Neural progenitor cell (in vitro differentiated cells): ENCODE results near the gene VRTN. TPM values are rescaled to one million over a fixed set of nuclear protein-coding genes. Genes with fewer than 3 reads are reported as not detected.
A peak's percentile ranks its signal among the peaks of the same experiment; 100 is the strongest.

Source experiments
- DNase-seq: peaks from one replicate; pipeline ENCODE4 v3.0.0-alpha.2; 2016; ENCODE audit warnings: low spot score
- H2AFZ ChIP-seq: fragments of 200-600 bp; sonication (generic); replicated peaks from 2 replicates; pipeline ENCODE4 v1.6.1; 2016; ENCODE audit warnings: antibody characterized with exemption
- H3F3A ChIP-seq: fragments of 200-600 bp; sonication (generic); 2 replicates; pipeline ENCODE4 v1.6.1; 2016; ENCODE audit warnings: antibody characterized with exemption, low read depth
- H3K27ac ChIP-seq: fragments of 200-600 bp; sonication (generic); 2 replicates; pipeline ENCODE4 v1.5.1; 2016; ENCODE audit warnings: mild to moderate bottlenecking
- H3K27me3 ChIP-seq: fragments of 200-600 bp; sonication (generic); 2 replicates; pipeline ENCODE4 v1.6.1; 2016; ENCODE audit warnings: mild to moderate bottlenecking, moderate library complexity
- H3K36me3 ChIP-seq: fragments of 200-600 bp; sonication (generic); 2 replicates; pipeline ENCODE4 v1.5.1; 2016
- H3K4me1 ChIP-seq: fragments of 200-600 bp; sonication (generic); 2 replicates; pipeline ENCODE4 v1.6.1; 2016; ENCODE audit warnings: mixed run types
- H3K4me2 ChIP-seq: fragments of 200-600 bp; sonication (generic); 2 replicates; pipeline ENCODE4 v1.6.1; 2016
- H3K4me3 ChIP-seq: fragments of 200-600 bp; sonication (generic); 2 replicates; pipeline ENCODE4 v1.5.1; 2016
- H3K79me2 ChIP-seq: fragments of 200-600 bp; sonication (generic); 2 replicates; pipeline ENCODE4 v1.6.1; 2016; ENCODE audit warnings: low read depth
- H3K9ac ChIP-seq: fragments of 200-600 bp; sonication (generic); 2 replicates; pipeline ENCODE4 v1.6.1; 2016
- H3K9me3 ChIP-seq: fragments of 200-600 bp; sonication (generic); 2 replicates; pipeline ENCODE4 v1.5.1; 2016; ENCODE audit warnings: low read depth
- H4K20me1 ChIP-seq: fragments of 200-600 bp; sonication (generic); 2 replicates; pipeline ENCODE4 v1.6.1; 2016; ENCODE audit warnings: low read depth
- H3K27ac Mint-ChIP-seq: 3 replicates; pipeline ENCODE4 v1.8.0; 2021; ENCODE audit warnings: mixed read lengths
- H3K27me3 Mint-ChIP-seq: 2 replicates; pipeline ENCODE4 v1.8.0; 2022; ENCODE audit warnings: low read depth, mild to moderate bottlenecking, inconsistent platforms, moderate library complexity, mixed read lengths; ENCODE audit not compliant: insufficient read depth
- H3K36me3 Mint-ChIP-seq: 3 replicates; pipeline ENCODE4 v1.8.0; 2021; ENCODE audit warnings: mixed read lengths
- H3K4me1 Mint-ChIP-seq: 3 replicates; pipeline ENCODE4 v1.8.0; 2021; ENCODE audit warnings: mixed read lengths
- H3K4me3 Mint-ChIP-seq: 3 replicates; pipeline ENCODE4 v1.8.0; 2021; ENCODE audit warnings: mild to moderate bottlenecking, moderate library complexity, mixed read lengths
- H3K9me3 Mint-ChIP-seq: 3 replicates; pipeline ENCODE4 v1.8.0; 2020; ENCODE audit warnings: mixed read lengths
- EZH2 ChIP-seq: fragments of 200-600 bp; sonication (generic); IDR thresholded peaks from 2 replicates; pipeline ENCODE4 v1.6.1; 2017; ENCODE audit warnings: antibody characterized with exemption, mild to moderate bottlenecking, moderate library complexity
- EZH2phosphoT487 ChIP-seq: fragments of 200-600 bp; sonication (generic); IDR thresholded peaks from 2 replicates; pipeline ENCODE4 v1.6.1; 2017; ENCODE audit warnings: antibody characterized with exemption
- total RNA-seq: library from RNA; depleted of rRNA; stranded (reverse); fragments of >200 nt; gene quantifications from 2 replicates; pipeline ENCODE4 v1.2.3, GENCODE V29; 2015; ENCODE audit warnings: low replicate concordance
- TF ChIP-seq, protein P1 (sequence below): fragments of 200-600 bp; sonication (generic); IDR thresholded peaks from 2 replicates; pipeline ENCODE4 v1.5.1; 2017; ENCODE audit warnings: antibody characterized with exemption, mild to moderate bottlenecking

The VRTN gene
- total RNA-seq, 1 donor from 2014 or later: 7.9 TPM

DNA sequence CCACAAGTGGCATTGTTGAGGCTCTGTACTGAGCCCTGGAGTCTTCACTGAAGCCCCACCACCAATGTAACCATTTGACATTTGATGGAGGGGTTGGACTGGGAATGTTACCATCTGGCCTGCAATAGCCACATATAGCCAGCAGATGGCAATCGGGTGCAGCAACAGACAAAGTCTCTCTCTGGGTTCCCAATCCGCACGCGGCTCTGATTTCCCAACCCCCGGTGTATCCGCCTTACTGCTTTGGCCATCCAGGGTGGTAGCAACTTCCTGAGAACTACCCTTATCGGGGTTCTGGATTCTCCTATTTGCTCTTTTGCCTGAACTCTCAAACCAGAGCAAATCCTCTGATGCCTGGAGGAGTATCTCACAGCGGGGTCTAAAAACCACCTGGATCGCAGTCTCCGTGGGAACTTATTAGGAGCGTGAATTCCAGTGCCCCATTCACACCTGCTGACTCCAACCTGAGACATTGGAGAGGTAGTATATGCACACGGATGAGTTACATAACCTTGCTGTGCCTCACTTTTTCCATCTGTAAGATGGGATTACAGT lies 14.2 kb downstream of the VRTN start:
- no peaks in the 10 kb centered on the region for H3K9me3 ChIP-seq
- Mint-ChIP-seq H3K36me3 (no peaks in the 10 kb centered on the region), H3K27me3 (peaks cover 2% of the 10 kb centered on the region), H3K9me3 (no peaks in the 10 kb centered on the region), H3K4me3 (no peak overlapping the region), H3K27ac (peak overlapping the region; percentile 15), H3K4me1 (peaks cover 2% of the 10 kb centered on the region)
- no peak overlapping the region for H3K9ac ChIP-seq
- peak; percentile 91 for DNase-seq
- H3K36me3 ChIP-seq: no peaks in the 10 kb centered on the region
- H2AFZ ChIP-seq: no peak overlapping the region
- H3F3A ChIP-seq: peaks cover 35% of the 10 kb centered on the region
- no peak overlapping the region for H3K4me3 ChIP-seq
- H4K20me1 ChIP-seq: no peaks in the 10 kb centered on the region
- peak overlapping the region; percentile 63 for H3K27ac ChIP-seq
- H3K27me3 ChIP-seq: no peaks in the 10 kb centered on the region
- peaks cover 23% of the 10 kb centered on the region for H3K4me1 ChIP-seq
- peaks cover 7% of the 10 kb centered on the region for H3K79me2 ChIP-seq
- peak overlapping the region; percentile 29 for H3K4me2 ChIP-seq
- TF ChIP-seq, protein P1, sequence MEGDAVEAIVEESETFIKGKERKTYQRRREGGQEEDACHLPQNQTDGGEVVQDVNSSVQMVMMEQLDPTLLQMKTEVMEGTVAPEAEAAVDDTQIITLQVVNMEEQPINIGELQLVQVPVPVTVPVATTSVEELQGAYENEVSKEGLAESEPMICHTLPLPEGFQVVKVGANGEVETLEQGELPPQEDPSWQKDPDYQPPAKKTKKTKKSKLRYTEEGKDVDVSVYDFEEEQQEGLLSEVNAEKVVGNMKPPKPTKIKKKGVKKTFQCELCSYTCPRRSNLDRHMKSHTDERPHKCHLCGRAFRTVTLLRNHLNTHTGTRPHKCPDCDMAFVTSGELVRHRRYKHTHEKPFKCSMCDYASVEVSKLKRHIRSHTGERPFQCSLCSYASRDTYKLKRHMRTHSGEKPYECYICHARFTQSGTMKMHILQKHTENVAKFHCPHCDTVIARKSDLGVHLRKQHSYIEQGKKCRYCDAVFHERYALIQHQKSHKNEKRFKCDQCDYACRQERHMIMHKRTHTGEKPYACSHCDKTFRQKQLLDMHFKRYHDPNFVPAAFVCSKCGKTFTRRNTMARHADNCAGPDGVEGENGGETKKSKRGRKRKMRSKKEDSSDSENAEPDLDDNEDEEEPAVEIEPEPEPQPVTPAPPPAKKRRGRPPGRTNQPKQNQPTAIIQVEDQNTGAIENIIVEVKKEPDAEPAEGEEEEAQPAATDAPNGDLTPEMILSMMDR: peak; percentile 93
- TF ChIP-seq EZH2phosphoT487: no peak
- no peak for TF ChIP-seq EZH2

GRCh38 chr14:74364271-74364880 lies 16.1 kb downstream of the VRTN start:
- peaks cover 4% of the 10 kb centered on the region for H3K27me3 Mint-ChIP-seq

GRCh38 chr14:74368026-74368425 lies 19.8 kb downstream of the VRTN start:
- no peaks in the 10 kb centered on the region for H3K79me2 ChIP-seq
- H3K4me1 ChIP-seq: peaks cover 5% of the 10 kb centered on the region
- no peak overlapping the region for H3K27ac Mint-ChIP-seq
- no peak overlapping the region for H3K4me3 Mint-ChIP-seq
- no peak overlapping the region for H3K4me2 ChIP-seq
- no peak overlapping the region for H3K4me3 ChIP-seq
- no peaks in the 10 kb centered on the region for H4K20me1 ChIP-seq
- no peak for TF ChIP-seq EZH2
- TF ChIP-seq, protein P1: no peak
- no peak for TF ChIP-seq EZH2phosphoT487
- H2AFZ ChIP-seq: no peak overlapping the region
- no peaks in the 10 kb centered on the region for H3K4me1 Mint-ChIP-seq
- no peaks in the 10 kb centered on the region for H3K36me3 ChIP-seq
- no peak overlapping the region for H3K27ac ChIP-seq
- no peaks in the 10 kb centered on the region for H3K9me3 Mint-ChIP-seq
- no peaks in the 10 kb centered on the region for H3K9me3 ChIP-seq
- H3K27me3 Mint-ChIP-seq: peaks cover 4% of the 10 kb centered on the region
- peaks cover 8% of the 10 kb centered on the region for H3F3A ChIP-seq
- no peak for DNase-seq
- H3K9ac ChIP-seq: no peak overlapping the region
- no peaks in the 10 kb centered on the region for H3K27me3 ChIP-seq
- no peaks in the 10 kb centered on the region for H3K36me3 Mint-ChIP-seq

More at GRCh38 chr14:74364271-74364880, 16.1 kb downstream of the VRTN start:
- Histone ChIP-seq H3K4me1 (peaks cover 23% of the 10 kb centered on the region), H3F3A (peaks cover 35% of the 10 kb centered on the region), H2AFZ (peak overlapping the region; percentile 12), H3K4me3 (no peak overlapping the region), H3K27me3 (no peaks in the 10 kb centered on the region), H3K36me3 (no peaks in the 10 kb centered on the region), H3K9ac (no peak overlapping the region), H3K79me2 (peaks cover 7% of the 10 kb centered on the region), H3K9me3 (no peaks in the 10 kb centered on the region), H3K4me2 (no peak overlapping the region), H3K27ac (peak overlapping the region; percentile 7), H4K20me1 (no peaks in the 10 kb centered on the region)
- no peak for DNase-seq
- H3K4me1 Mint-ChIP-seq: peaks cover 2% of the 10 kb centered on the region
- H3K27ac Mint-ChIP-seq: no peak overlapping the region
- no peak overlapping the region for H3K4me3 Mint-ChIP-seq
- no peaks in the 10 kb centered on the region for H3K36me3 Mint-ChIP-seq
- no peaks in the 10 kb centered on the region for H3K9me3 Mint-ChIP-seq
- TF ChIP-seq EZH2 (no peak), EZH2phosphoT487 (no peak)
- TF ChIP-seq, protein P1: no peak
